NCI-H2171 treated with DMSO at 0.1 percent for 48 hours (cell line): ENCODE measurements around the gene POU3F3.

ENCODE experiments used
- DNase-seq: peaks from one replicate; lab custom pipeline; 2025; lab: John Stamatoyannopoulos, UW

The POU3F3 gene

DNA sequence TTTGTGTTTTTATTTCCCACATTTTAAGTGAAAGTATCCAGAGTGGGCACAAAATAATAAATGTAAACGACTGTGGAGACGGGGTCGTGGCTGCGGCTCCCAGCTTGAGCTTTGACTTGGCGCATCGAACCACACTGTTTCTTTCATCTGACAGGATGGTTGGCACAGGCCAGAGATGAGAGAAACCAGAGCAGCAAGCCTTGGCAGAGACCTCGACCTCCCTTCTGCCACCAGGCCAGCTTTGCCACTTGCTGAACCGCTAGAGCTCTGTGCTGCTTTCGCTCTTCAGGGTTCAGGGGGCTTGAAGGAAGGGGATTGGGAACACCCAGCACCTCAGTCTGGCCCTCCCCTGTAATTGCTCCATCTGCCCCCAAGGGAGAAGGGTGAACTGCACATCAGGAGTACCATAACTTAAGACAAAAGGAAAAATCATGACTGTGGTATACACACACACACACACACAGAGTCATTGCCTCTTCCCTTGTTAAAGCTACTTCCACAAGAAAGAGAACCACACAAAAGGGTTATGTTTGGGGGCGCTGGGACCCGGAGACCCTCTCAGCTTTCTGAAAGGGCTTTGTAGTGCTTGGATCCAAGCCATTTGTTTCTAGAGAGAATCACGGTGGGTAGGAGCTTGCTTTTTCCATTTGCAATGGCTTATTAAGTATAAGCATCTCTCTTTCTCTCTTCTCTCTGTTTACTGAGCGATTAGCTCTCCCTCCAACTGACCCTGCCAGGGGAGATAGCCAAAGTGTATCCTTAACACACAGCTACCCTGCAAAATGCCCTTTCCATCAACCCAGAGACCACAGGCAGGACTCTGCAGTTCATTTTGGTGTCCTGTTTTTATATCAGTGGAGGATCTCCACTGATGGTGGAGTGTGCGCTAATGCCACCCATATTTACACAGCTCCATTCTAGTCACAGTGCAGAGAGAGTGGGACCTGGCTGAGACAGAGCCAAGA lies 23.0 kb downstream of the POU3F3 start:
- no peak for DNase-seq

DNA sequence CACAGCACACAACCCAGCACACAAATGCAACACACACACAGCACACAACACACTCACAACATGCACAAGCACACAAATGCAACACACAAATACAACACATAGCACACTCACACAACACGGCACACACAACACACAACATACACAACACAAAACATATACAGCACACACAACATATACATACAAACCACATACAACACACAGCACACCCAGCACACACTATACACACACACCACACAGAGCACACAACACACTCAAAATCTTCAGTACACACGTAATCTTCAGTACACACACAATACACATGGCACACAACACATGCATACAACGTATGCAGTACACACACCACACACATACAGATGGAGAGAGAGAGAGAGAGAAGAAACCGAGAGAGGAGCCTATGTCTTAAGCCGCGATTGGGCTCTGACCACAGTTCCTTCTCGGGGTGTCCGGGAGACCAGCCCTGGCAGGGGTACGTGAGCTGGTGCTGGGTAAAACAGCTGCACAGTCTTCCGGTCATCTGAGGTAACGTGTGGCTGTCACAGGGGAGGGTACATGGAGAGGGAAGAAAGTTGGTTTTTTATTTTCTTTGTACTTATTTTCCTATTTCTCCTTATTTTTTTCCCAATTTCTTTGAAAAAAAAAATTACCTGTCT lies 25.1 kb downstream of the POU3F3 start:
- no peak for DNase-seq

DNA sequence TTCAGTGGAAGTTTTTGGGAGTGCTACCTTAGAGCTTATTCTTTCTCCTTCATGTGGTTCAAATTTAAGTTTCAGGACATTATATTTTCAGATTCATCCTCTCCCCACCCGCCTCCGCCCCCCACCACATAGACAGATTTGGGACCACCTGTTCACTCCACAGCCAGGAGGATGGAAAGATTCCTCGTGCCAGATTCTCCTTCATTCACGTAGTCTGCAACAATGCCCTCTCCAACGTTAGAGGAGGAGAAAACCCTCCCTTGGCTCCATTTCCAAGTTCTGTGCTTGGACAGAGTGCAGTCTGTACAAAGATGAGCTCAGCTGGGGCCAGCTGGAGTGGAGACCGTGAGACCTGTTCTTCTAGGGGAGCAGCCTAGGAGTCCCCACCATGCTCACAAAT lies 26.2 kb downstream of the POU3F3 start:
- DNase-seq: no peak

- no peak for DNase-seq
These were observed 29.4 kb downstream of the POU3F3 start for GRCh38 chr2:104883357-104883756.

DNA sequence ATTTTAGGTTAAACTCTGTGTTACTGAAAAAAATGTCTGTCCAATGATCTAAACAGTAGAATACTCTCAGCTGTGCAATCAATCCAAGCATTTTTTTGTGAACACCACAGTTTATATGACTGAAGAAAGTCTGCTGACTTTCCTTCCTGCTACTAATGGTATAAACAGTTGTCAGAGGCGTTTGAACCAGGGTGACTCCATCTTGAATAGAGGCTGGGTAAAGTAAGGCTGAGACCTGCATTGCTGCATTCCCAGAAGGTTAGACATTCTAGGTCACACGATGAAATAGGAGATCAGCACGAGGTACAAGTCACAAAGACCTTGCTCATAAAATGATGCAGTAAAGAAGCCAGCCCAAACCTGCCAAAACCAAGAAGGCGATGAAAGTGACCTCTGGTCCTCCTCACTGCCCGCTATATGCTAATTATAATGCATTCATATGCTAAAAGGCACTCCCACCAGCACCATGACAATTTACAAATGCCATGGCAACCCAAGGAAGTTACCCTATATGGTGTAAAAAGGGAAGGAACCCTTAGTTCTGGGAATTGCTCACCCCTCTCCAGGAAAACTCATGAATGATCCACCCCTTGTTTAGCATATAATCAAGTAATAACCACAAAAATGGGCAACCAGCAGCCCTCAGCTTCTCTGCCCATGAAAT lies 31.3 kb downstream of the POU3F3 start:
- DNase-seq: no peak

- no peak for DNase-seq
These were observed 33.8 kb downstream of the POU3F3 start for GRCh38 chr2:104887676-104888075.

DNA sequence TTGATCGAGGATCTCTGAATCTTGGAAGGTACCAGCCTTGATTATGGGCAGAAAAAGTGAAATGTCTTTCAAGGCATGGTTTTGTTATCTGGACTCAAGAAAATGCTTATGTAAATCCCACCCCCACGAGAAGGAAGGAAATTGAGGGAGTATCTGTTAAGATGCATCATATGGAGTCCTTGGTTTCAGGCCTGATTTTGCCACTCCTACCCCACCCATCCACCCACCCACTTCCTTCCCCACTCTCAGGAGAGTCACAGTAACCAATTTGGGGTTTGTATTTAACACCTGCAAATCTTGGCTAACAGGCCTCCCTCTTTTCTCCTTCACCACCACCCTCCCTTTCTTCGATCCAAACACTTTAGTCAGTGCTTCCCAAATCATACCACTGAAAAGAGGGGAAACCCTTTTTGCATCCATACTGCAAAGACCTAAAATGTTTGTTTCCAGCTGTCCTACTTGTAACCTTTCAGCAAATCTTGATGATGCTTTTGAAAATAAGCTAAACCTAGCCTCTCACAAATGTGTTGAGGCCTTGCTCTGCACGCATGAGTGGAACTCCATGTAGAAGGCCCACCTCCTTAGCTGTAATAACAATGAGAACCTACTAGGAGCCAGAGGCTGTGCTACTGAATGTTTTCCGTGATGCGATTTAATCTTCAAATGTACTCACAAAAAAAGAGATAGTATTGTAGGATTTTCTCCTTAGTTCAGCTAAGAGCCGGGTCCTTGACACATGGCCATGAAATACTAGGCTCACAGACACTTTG lies 34.8 kb downstream of the POU3F3 start:
- no peak for DNase-seq

DNA sequence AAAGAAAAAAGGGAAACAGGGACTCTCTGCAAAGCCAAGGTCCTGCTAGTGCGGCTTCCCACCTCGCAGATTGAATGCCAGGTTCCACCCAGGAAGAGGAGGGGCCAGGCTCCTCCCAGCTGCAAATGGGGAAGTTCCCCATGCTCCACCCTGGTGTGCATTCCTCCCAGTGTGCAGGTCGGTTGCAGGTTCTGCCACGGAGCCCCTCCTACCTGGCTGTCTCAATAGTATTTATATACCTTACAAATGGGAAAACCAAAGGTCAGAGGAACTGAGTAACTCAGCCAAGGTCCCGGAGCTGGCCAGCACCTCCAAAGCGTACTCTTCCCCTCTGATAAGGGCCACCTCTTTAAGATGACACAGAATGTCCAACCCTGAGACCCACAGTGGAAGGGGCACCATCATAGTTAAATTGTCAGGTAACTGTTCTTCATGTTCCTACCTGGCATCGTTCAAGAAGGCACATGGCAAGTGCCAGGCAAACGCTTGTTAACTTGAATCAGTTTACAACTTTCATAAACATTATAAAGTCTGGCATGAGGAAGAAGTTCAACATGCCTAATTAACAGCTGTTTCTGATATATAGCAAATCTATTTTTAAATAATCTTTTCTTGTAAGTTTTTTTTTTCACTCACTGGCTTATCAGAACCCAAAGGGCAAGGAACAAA lies 35.5 kb downstream of the POU3F3 start:
- DNase-seq: no peak

- DNase-seq: no peak
These were observed 36.2 kb downstream of the POU3F3 start for GRCh38 chr2:104889960-104890684.

- DNase-seq: no peak
These were observed 36.8 kb downstream of the POU3F3 start for GRCh38 chr2:104890685-104891069.

DNA sequence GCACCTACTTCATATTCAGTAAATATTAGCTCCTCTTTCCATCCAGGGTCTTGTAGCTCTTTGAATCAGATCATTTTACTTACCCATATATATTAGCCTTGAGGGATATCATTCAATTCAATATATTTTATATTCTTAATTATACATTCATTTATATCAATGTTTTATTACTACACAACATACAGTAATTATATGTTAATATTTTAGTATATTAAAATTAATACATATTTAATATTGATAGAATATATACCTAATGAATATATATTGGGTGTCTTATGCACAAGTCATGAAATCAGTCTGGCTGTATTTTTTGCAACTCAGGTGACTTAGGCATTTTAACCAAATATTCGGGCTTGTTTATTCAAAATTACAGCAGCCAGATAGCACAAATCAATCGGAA lies 37.2 kb downstream of the POU3F3 start:
- DNase-seq: no peak

- no peak for DNase-seq
These were observed 42.5 kb downstream of the POU3F3 start for GRCh38 chr2:104896446-104896845.

- DNase-seq: no peak
These were observed 43.7 kb downstream of the POU3F3 start for GRCh38 chr2:104897515-104898184.

DNA sequence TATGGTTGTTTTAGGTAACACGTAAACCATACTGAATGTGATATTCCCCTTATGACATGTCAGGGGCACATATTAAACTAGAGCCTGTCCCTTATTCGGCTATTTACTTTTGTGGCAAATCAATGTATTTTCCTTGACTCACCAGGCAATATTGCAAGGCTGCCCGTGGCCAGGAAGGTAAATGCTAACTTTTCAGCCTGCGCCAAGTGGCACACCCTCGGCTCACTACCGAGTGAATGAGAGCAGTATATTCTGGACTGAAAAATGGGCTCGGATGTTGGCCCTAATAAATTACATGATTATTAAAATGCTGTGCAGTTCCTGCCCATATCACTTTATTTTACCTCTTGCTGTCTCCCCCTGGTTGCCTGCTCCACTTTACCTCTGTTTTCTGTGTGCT lies 46.7 kb downstream of the POU3F3 start:
- DNase-seq: no peak

- no peak for DNase-seq
These were observed 47.3 kb downstream of the POU3F3 start for GRCh38 chr2:104901037-104901881.

DNA sequence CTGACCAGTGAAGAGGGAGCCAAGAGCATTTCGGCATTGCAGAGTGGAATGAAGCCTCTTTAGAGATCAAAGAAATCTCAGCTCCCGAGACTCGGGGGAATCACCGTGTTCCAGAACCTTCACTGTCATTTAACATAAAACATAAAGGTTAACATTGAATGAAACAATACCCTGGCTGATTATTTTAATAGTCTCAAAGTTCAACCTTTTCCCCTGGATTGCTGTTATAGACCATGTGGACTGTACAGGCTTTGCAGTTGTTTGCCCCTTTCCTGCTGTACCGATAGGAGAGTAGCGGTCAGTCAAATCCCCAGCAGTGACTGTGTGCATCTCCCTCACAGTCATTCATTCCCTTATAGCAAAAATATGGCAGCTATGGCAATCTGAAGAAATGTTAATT lies 48.4 kb downstream of the POU3F3 start:
- DNase-seq: no peak
